Neural cell (in vitro differentiated cells): ENCODE data around the gene PPM1A. TPM values are rescaled to one million over a fixed set of nuclear protein-coding genes. Genes with fewer than 3 reads are reported as not detected.

ENCODE experiments used
- H2AFZ ChIP-seq: fragments of 200-600, 300-800 bp; sonication (generic), shearing (Covaris generic); 2 replicates; pipeline ENCODE4 v1.6.0; 2014; ENCODE audit warnings: low read depth, mild to moderate bottlenecking, antibody characterized with exemption, low read length, moderate library complexity
- H3F3A ChIP-seq: fragments of 200-600 bp; shearing (Covaris generic); 2 replicates; pipeline ENCODE4 v1.6.1; 2016; ENCODE audit warnings: mild to moderate bottlenecking, moderate library complexity, mixed read lengths, antibody characterized with exemption, low read length; ENCODE audit not compliant: insufficient read depth, poor library complexity, severe bottlenecking
- H3K27ac ChIP-seq: fragments of 200-600, 300-800 bp; sonication (generic), shearing (Covaris generic); 2 replicates; pipeline ENCODE4 v1.5.1; 2014; ENCODE audit warnings: mild to moderate bottlenecking, low read length, moderate library complexity
- H3K27me3 ChIP-seq: fragments of 300-800, 200-600 bp; sonication (generic), shearing (Covaris generic); 2 replicates; pipeline ENCODE4 v1.6.0; 2014; ENCODE audit warnings: mild to moderate bottlenecking, low read depth, low read length, moderate library complexity; ENCODE audit not compliant: insufficient read depth
- H3K36me3 ChIP-seq: fragments of 300-800, 200-600 bp; sonication (generic), shearing (Covaris generic); 2 replicates; pipeline ENCODE4 v1.5.1; 2014; ENCODE audit warnings: mild to moderate bottlenecking, antibody characterized with exemption, low read length, moderate library complexity; ENCODE audit not compliant: insufficient read depth
- H3K4me2 ChIP-seq: fragments of 300-800, 200-600 bp; sonication (generic), shearing (Covaris generic); 2 replicates; pipeline ENCODE4 v1.6.0; 2014; ENCODE audit warnings: mild to moderate bottlenecking, low read length
- H3K4me3 ChIP-seq: fragments of 300-800, 200-600 bp; sonication (generic), shearing (Covaris generic); 2 replicates; pipeline ENCODE4 v1.5.1; 2014; ENCODE audit warnings: mild to moderate bottlenecking, low read length, moderate library complexity
- H3K79me2 ChIP-seq: fragments of 200-600 bp; shearing (Covaris generic); replicated peaks from 2 replicates; pipeline ENCODE4 v1.6.0; 2014; ENCODE audit warnings: mild to moderate bottlenecking, low read length, moderate library complexity; ENCODE audit not compliant: insufficient read depth
- H3K9ac ChIP-seq: fragments of 300-800, 200-600 bp; sonication (generic), shearing (Covaris generic); 2 replicates; pipeline ENCODE4 v1.6.1; 2016; ENCODE audit warnings: mild to moderate bottlenecking, low read length, mixed read lengths
- H3K9me2 ChIP-seq: fragments of 200-600 bp; shearing (Covaris generic); 2 replicates; pipeline ENCODE4 v1.6.1; 2016; ENCODE audit warnings: mild to moderate bottlenecking, low read length, mixed read lengths; ENCODE audit not compliant: insufficient read depth
- H3K9me3 ChIP-seq: fragments of 200-600, 300-800 bp; sonication (generic), shearing (Covaris generic); 2 replicates; pipeline ENCODE4 v1.6.1; 2016; ENCODE audit warnings: mild to moderate bottlenecking, mixed run types, low read length, moderate library complexity, mixed read lengths
- H4K20me1 ChIP-seq: fragments of 200-600 bp; shearing (Covaris generic); 2 replicates; pipeline ENCODE4 v1.6.1; 2016; ENCODE audit warnings: mild to moderate bottlenecking, mixed run types; ENCODE audit not compliant: insufficient read depth
- EP300 ChIP-seq: fragments of 450-650 bp; conservative IDR thresholded peaks from 2 replicates; pipeline ENCODE4 v1.6.1; 2014; ENCODE audit warnings: antibody characterized with exemption, mild to moderate bottlenecking, moderate library complexity; ENCODE audit not compliant: poor library complexity, severe bottlenecking
- EZH2 ChIP-seq: fragments of 200-600, 300-800 bp; shearing (Covaris generic), sonication (generic); IDR thresholded peaks from 2 replicates; pipeline ENCODE4 v1.6.1; 2014; ENCODE audit warnings: antibody characterized with exemption, low read length, borderline replicate concordance, mild to moderate bottlenecking; ENCODE audit not compliant: insufficient read depth, poor library complexity, severe bottlenecking
- MXI1 ChIP-seq: fragments of 450-650 bp; conservative IDR thresholded peaks from 2 replicates; pipeline ENCODE4 v1.6.1; 2014; ENCODE audit warnings: antibody characterized with exemption, mild to moderate bottlenecking; ENCODE audit not compliant: poor library complexity, severe bottlenecking
- POLR2AphosphoS5 ChIP-seq: IDR thresholded peaks from 2 replicates; pipeline ENCODE4 v1.6.1; 2012
- RAD21 ChIP-seq: fragments of 450-650 bp; conservative IDR thresholded peaks from 2 replicates; pipeline ENCODE4 v1.6.1; 2014; ENCODE audit warnings: antibody characterized with exemption, mild to moderate bottlenecking, moderate library complexity
- SMC3 ChIP-seq: fragments of 450-650 bp; conservative IDR thresholded peaks from 2 replicates; pipeline ENCODE4 v1.6.1; 2014; ENCODE audit warnings: antibody characterized with exemption, mild to moderate bottlenecking, moderate library complexity; ENCODE audit not compliant: poor library complexity
- TAF1 ChIP-seq: IDR thresholded peaks from 2 replicates; pipeline ENCODE4 v1.6.1; 2012; ENCODE audit warnings: low read depth
- polyA plus RNA-seq: library from polyadenylated mRNA; depleted of rRNA; stranded (reverse); fragments of >200 nt; gene quantifications from 2 replicates; pipeline ENCODE4 v1.2.3, GENCODE V29; 2014
- TF ChIP-seq, protein P1 (sequence below): IDR thresholded peaks from 2 replicates; pipeline ENCODE4 v1.6.1; 2012; ENCODE audit warnings: borderline replicate concordance
- TF ChIP-seq, protein P2 (sequence below): fragments of 450-650 bp; IDR thresholded peaks from 2 replicates; pipeline ENCODE4 v1.5.1; 2014; ENCODE audit warnings: antibody characterized with exemption, mild to moderate bottlenecking, moderate library complexity; ENCODE audit not compliant: poor library complexity, severe bottlenecking

The PPM1A gene
- polyA plus RNA-seq, 1 donor from 2014 or later: 52.1 TPM

DNA sequence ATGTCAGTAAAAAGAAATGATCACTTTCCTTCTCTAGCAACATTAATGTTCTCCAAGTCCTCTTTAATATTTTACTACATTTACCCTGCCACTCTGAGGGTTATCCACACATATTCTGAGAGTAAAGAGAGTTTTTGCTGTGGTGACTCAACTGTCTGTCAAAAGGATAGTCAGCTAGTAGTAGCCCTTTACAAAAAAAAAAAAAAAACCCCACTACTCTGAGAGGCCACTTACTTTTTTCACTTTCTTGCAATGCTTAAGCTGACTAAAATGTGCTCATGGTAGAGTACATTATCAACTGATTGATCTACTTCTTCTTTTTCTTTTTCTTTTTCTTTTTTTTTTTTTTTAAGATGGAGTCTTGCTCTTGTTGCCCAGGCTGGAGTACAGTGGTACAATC, 27.6 kb upstream of the PPM1A start:
- Histone ChIP-seq H3K9me3 (no peaks in the 10 kb centered on the region), H3K9ac (no peak overlapping the region), H2AFZ (no peak overlapping the region), H3K9me2 (no peaks in the 10 kb centered on the region), H3K27ac (no peak overlapping the region), H3K27me3 (no peaks in the 10 kb centered on the region), H3K36me3 (no peaks in the 10 kb centered on the region), H3F3A (no peaks in the 10 kb centered on the region), H3K4me2 (no peak overlapping the region), H3K79me2 (no peaks in the 10 kb centered on the region), H3K4me3 (no peak overlapping the region), H4K20me1 (no peaks in the 10 kb centered on the region)
- TF ChIP-seq, protein P1, sequence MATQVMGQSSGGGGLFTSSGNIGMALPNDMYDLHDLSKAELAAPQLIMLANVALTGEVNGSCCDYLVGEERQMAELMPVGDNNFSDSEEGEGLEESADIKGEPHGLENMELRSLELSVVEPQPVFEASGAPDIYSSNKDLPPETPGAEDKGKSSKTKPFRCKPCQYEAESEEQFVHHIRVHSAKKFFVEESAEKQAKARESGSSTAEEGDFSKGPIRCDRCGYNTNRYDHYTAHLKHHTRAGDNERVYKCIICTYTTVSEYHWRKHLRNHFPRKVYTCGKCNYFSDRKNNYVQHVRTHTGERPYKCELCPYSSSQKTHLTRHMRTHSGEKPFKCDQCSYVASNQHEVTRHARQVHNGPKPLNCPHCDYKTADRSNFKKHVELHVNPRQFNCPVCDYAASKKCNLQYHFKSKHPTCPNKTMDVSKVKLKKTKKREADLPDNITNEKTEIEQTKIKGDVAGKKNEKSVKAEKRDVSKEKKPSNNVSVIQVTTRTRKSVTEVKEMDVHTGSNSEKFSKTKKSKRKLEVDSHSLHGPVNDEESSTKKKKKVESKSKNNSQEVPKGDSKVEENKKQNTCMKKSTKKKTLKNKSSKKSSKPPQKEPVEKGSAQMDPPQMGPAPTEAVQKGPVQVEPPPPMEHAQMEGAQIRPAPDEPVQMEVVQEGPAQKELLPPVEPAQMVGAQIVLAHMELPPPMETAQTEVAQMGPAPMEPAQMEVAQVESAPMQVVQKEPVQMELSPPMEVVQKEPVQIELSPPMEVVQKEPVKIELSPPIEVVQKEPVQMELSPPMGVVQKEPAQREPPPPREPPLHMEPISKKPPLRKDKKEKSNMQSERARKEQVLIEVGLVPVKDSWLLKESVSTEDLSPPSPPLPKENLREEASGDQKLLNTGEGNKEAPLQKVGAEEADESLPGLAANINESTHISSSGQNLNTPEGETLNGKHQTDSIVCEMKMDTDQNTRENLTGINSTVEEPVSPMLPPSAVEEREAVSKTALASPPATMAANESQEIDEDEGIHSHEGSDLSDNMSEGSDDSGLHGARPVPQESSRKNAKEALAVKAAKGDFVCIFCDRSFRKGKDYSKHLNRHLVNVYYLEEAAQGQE: no peak
- TF ChIP-seq RAD21 (no peak), TAF1 (no peak), POLR2AphosphoS5 (no peak), MXI1 (no peak), SMC3 (no peak), EZH2 (no peak), EP300 (no peak)
- TF ChIP-seq, protein P2, sequence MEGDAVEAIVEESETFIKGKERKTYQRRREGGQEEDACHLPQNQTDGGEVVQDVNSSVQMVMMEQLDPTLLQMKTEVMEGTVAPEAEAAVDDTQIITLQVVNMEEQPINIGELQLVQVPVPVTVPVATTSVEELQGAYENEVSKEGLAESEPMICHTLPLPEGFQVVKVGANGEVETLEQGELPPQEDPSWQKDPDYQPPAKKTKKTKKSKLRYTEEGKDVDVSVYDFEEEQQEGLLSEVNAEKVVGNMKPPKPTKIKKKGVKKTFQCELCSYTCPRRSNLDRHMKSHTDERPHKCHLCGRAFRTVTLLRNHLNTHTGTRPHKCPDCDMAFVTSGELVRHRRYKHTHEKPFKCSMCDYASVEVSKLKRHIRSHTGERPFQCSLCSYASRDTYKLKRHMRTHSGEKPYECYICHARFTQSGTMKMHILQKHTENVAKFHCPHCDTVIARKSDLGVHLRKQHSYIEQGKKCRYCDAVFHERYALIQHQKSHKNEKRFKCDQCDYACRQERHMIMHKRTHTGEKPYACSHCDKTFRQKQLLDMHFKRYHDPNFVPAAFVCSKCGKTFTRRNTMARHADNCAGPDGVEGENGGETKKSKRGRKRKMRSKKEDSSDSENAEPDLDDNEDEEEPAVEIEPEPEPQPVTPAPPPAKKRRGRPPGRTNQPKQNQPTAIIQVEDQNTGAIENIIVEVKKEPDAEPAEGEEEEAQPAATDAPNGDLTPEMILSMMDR: no peak

DNA sequence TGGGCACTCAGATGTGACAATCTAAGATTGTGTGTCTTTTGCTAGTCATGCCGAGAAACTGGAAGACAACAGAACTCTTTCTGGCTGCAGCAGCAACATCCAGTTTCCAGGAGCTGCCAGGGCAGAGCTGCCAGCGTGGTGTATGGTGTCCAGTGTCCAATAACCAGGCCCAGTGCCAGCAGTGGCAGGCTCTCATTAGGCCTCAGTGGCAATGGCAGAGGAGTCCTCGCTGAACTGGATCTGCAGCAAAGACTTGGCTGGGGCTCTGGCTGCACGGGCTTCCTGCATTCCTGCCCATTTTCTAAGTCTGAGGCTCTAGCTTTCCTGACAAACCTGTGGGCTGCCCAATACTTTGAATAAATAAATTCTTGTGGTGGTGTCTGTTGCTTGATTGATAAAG, 26.2 kb upstream of the PPM1A start:
- no peak overlapping the region for H3K9ac ChIP-seq
- no peaks in the 10 kb centered on the region for H3K9me2 ChIP-seq
- TF ChIP-seq RAD21: no peak
- TF ChIP-seq, protein P1: no peak
- TF ChIP-seq, protein P2: no peak
- no peak for TF ChIP-seq EZH2
- no peak for TF ChIP-seq EP300
- TF ChIP-seq POLR2AphosphoS5: no peak
- no peak for TF ChIP-seq TAF1
- no peak for TF ChIP-seq SMC3
- no peak for TF ChIP-seq MXI1
- H3K79me2 ChIP-seq: no peaks in the 10 kb centered on the region
- H2AFZ ChIP-seq: no peak overlapping the region
- no peak overlapping the region for H3K27ac ChIP-seq
- no peak overlapping the region for H3K4me3 ChIP-seq
- H3K27me3 ChIP-seq: no peaks in the 10 kb centered on the region
- no peaks in the 10 kb centered on the region for H3K9me3 ChIP-seq
- H4K20me1 ChIP-seq: no peaks in the 10 kb centered on the region
- no peaks in the 10 kb centered on the region for H3F3A ChIP-seq
- no peak overlapping the region for H3K4me2 ChIP-seq
- H3K36me3 ChIP-seq: no peaks in the 10 kb centered on the region
